RWPE2 (cell line): ENCODE measurements around the gene RNF43.
A peak's percentile ranks its signal among the peaks of the same experiment; 100 is the strongest.

ENCODE experiments used
- ATAC-seq: fragments of 200-7000 bp; cut with Tn5 transposase; 3 replicates; pipeline ENCODE4 v1.9.1; 2021; ENCODE audit warnings: low read depth
- DNase-seq: peaks from one replicate; pipeline ENCODE4 v3.0.0-alpha.2; 2020; ENCODE audit warnings: low spot score
- H3K27ac ChIP-seq: fragments of 450-650 bp; 2 replicates; pipeline ENCODE4 v1.5.1; 2017; ENCODE audit warnings: mild to moderate bottlenecking; ENCODE audit not compliant: poor library complexity, severe bottlenecking
- H3K27me3 ChIP-seq: fragments of 250-450 bp; sonication (Bioruptor Pico); 2 replicates; pipeline ENCODE4 v1.5.1; 2021; ENCODE audit warnings: mild to moderate bottlenecking, moderate library complexity; ENCODE audit not compliant: insufficient read depth, poor library complexity, severe bottlenecking
- H3K36me3 ChIP-seq: fragments of 250-450 bp; sonication (Bioruptor Pico); 2 replicates; pipeline ENCODE4 v1.5.1; 2020; ENCODE audit warnings: low read depth, mild to moderate bottlenecking, moderate library complexity
- H3K4me1 ChIP-seq: fragments of 250-450 bp; sonication (Bioruptor Pico); 2 replicates; pipeline ENCODE4 v1.5.1; 2021; ENCODE audit warnings: mild to moderate bottlenecking, moderate library complexity; ENCODE audit not compliant: insufficient read depth, poor library complexity, severe bottlenecking
- H3K4me3 ChIP-seq: fragments of 250-450 bp; sonication (Bioruptor Pico); 2 replicates; pipeline ENCODE4 v1.5.1; 2021; ENCODE audit warnings: mild to moderate bottlenecking, moderate library complexity; ENCODE audit not compliant: severe bottlenecking
- H3K9me3 ChIP-seq: fragments of 250-450 bp; sonication (Bioruptor Pico); 2 replicates; pipeline ENCODE4 v1.5.1; 2021; ENCODE audit warnings: mild to moderate bottlenecking, moderate library complexity; ENCODE audit not compliant: severe bottlenecking
- TF ChIP-seq, protein P1 (sequence below): fragments of 450-650 bp; IDR thresholded peaks from one replicate; pipeline ENCODE4 v1.5.1; 2017; ENCODE audit warnings: mild to moderate bottlenecking, moderate library complexity; ENCODE audit not compliant: poor library complexity, severe bottlenecking

The RNF43 gene

DNA sequence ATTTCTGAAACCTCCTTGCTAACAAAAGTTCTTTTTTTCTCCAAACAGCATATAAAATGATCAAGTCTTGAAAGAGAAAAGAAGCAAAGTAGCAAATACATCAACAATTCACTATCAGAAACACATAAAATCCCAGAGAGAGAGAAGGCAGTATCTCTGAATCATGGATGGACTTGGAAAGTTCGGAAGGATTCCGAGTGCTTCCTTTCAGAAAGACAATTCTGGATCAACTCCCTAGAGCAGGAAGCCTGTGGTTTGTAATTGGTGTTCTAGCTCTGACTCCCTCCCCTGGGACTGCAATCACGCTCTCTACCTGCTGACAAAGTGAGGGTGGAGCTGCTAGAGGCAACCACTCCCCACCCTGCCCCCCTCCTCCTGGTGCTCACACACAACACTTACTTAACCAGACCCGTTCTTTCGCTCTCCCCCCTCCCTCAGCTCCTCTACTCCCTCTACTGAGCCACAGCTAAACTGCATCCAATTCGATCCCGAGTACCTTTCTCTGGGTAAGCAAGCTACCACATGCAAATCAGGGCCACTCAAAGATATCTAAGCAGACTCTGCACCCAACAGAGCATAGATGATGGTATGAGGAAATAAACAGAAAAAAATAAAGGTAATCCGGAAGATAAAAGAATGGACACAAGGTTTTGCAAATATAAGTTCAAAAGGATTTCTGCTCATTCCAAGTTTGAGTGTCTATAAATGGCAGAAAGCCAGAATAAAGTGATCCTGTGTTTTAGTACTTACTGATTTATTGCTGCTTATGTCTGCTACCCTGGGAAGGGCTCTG, at the start of gene RNF43:
TSS of gene RNF43 (minus strand) at position 235 of the 793 bp plus-strand sequence. CDS start 1,957 bp downstream, outside the sequence.
- peak; percentile 92 for ATAC-seq
- H3K4me1 ChIP-seq, result peaks cover 29% of the 10 kb centered on the region
- TF ChIP-seq, protein P1, sequence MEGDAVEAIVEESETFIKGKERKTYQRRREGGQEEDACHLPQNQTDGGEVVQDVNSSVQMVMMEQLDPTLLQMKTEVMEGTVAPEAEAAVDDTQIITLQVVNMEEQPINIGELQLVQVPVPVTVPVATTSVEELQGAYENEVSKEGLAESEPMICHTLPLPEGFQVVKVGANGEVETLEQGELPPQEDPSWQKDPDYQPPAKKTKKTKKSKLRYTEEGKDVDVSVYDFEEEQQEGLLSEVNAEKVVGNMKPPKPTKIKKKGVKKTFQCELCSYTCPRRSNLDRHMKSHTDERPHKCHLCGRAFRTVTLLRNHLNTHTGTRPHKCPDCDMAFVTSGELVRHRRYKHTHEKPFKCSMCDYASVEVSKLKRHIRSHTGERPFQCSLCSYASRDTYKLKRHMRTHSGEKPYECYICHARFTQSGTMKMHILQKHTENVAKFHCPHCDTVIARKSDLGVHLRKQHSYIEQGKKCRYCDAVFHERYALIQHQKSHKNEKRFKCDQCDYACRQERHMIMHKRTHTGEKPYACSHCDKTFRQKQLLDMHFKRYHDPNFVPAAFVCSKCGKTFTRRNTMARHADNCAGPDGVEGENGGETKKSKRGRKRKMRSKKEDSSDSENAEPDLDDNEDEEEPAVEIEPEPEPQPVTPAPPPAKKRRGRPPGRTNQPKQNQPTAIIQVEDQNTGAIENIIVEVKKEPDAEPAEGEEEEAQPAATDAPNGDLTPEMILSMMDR, result peak; percentile 97
- H3K27me3 ChIP-seq, result no peaks in the 10 kb centered on the region
- peak; percentile 100 for DNase-seq
- peak within 1 kb of the TSS; percentile 44 for H3K4me3 ChIP-seq
- no peaks in the 10 kb centered on the region for H3K9me3 ChIP-seq
- no peaks in the 10 kb centered on the region for H3K36me3 ChIP-seq
- H3K27ac ChIP-seq, result peak within 1 kb of the TSS; percentile 85

DNA sequence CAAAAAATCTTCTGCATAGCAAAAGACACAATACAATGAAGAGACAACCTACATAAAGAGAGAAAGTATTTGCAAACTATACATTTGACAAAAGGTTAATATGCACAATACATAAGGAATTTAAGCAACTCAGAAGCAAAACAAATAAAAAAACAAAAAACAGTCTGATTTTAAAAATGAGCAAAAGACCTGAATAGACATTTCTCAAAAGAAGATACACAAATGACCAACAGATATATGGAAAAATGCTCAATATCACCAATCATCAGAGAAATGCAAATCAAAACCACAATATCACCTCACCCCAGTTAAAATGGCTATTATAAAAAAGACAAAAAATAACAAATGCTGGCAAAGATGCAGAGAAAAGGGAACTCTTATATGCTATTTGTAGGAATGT, 38.2 kb upstream of the RNF43 start:
- TF ChIP-seq, protein P1, result no peak
- ATAC-seq (no peak), DNase-seq (no peak)
- H3K36me3 ChIP-seq, result no peaks in the 10 kb centered on the region
- no peak overlapping the region for H3K27ac ChIP-seq
- no peaks in the 10 kb centered on the region for H3K9me3 ChIP-seq
- H3K4me1 ChIP-seq, result no peaks in the 10 kb centered on the region
- H3K4me3 ChIP-seq, result no peak overlapping the region
- no peaks in the 10 kb centered on the region for H3K27me3 ChIP-seq

DNA sequence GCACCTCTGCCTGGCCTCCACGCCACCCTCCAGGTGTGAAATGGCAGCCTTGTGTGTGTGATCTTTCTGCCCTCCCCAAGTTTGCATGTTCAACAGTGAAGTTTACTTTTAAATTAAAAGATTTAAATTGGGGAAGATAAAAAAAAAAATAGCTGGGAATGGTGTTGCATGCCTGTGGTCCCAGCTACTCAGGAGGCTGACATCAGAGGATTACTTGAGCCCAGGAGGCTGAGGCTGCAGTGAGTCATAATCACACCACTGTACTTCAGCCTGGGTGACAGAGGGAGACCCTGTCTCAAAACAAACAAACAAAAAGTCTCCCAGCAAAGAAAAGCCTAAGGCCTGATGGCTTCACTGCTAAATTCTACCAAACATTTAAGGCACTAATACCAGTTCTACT, 35.4 kb upstream of the RNF43 start:
- Histone ChIP-seq H3K9me3 (no peaks in the 10 kb centered on the region), H3K4me3 (no peak overlapping the region), H3K4me1 (no peaks in the 10 kb centered on the region), H3K27ac (no peak overlapping the region), H3K27me3 (no peaks in the 10 kb centered on the region), H3K36me3 (no peaks in the 10 kb centered on the region)
- ATAC-seq (no peak), DNase-seq (no peak)
- TF ChIP-seq, protein P1, result no peak

DNA sequence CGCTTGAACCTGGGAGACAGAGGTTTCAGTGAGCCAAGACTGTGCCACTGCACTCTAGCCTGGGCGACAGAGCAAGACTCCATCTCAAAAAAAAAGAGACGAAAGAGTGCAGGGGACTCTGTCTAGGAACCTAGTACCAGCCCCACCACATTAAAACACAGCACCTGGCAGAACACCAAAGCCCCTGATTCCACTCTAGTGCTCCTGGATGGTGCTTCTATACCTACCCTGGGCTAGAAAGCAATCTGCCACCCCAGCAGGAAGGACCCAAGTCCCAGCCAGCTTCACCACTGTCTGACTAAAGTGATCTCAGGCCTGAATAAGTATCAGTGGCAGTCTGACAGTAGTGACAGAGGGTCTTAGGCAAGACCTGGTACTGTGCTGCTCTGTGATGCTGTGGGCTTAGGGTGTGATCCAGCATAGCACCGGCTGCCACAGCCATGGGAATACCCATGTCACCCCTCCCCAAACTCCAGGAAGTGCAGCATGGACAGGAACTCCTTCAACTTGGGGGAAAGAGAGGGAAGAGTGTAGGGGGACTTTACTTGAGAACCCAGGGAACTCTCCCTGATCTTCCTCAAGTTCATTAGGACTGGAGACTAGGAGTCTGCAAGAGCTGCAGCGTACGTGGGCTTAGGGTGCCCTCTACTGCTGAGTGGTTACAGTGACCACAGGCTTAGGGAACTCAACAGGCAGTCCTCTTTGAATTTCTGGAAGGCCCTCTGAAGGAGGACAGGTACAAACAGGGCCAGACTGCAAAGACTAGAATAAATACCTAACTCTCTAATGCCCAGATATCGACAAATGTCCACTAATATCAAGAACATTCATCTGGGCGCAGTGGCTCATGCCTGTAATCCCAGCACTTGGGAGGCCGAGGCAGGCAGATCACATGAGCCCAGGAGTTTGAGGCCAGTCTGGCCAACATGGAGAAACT, 30.0 kb upstream of the RNF43 start:
- Histone ChIP-seq H3K9me3 (peaks cover 3% of the 10 kb centered on the region), H3K4me1 (no peaks in the 10 kb centered on the region), H3K36me3 (no peaks in the 10 kb centered on the region), H3K27ac (no peak overlapping the region), H3K27me3 (peaks cover 2% of the 10 kb centered on the region), H3K4me3 (no peak overlapping the region)
- peak; percentile 100 for ATAC-seq
- TF ChIP-seq, protein P1, result peak; percentile 82
- DNase-seq, result peak; percentile 73
